Body of pancreas (tissue), 4 donors: ENCODE data around the gene TBK1. TPM values are rescaled to one million over a fixed set of nuclear protein-coding genes. Genes with fewer than 3 reads are reported as not detected.

Experiments used
- ATAC-seq: fragments of 150-250 bp; one replicate; pipeline ENCODE4 v1.9.1; 2016
- DNase-seq, 4 donors: peaks; one replicate each; pipeline ENCODE4 v3.0.0-alpha.2; 2019
- H3K27ac ChIP-seq, 4 donors: fragments of 200-600 bp; sonication (generic); 1 replicate in 3 of 4; 2 replicates in 1 of 4; pipeline versions ENCODE4 v1.5.1 to v1.6.1; 2016 to 2019; ENCODE audit warnings: mild to moderate bottlenecking in 1 of 4, mixed read lengths in 1 of 4, moderate library complexity in 1 of 4
- H3K27me3 ChIP-seq, 2 donors: fragments of 200-600 bp; sonication (generic); one replicate each; pipeline ENCODE4 v1.6.0; 2016; ENCODE audit warnings: mild to moderate bottlenecking in 1 of 2
- H3K36me3 ChIP-seq, 2 donors: fragments of 200-600 bp; sonication (generic); replicated peaks in 1 of 2; 2 replicates each; pipeline ENCODE4 v1.5.1; 2016; ENCODE audit warnings: low read depth in 2 of 2; ENCODE audit not compliant: insufficient read depth in 1 of 2
- H3K4me1 ChIP-seq: fragments of 200-600 bp; sonication (generic); one replicate; pipeline ENCODE4 v1.6.0; 2016
- H3K4me3 ChIP-seq, 2 donors: fragments of 200-600 bp; sonication (generic); 1 replicate in 1 of 2; 2 replicates in 1 of 2; pipeline ENCODE4 v1.5.1; 2016 to 2019
- H3K9me3 ChIP-seq, 3 donors: fragments of 200-600 bp; sonication (generic); 1 replicate in 2 of 3; 2 replicates in 1 of 3; pipeline ENCODE4 v1.5.1; 2016
- CTCF ChIP-seq, 7 experiments: fragments of 450-650 bp in 4 of 7; fragments of 200-600 bp in 3 of 7; sonication (generic) in 3 of 7; IDR thresholded peaks; one replicate each; pipeline ENCODE4 v1.5.1; 2016 to 2019; ENCODE audit warnings: antibody characterized with exemption in 7 of 7
- POLR2A ChIP-seq, 3 donors: fragments of 450-650 bp; IDR thresholded peaks; one replicate each; pipeline ENCODE4 v1.6.1; 2016; ENCODE audit warnings: antibody characterized with exemption in 3 of 3, mild to moderate bottlenecking in 2 of 3
- WGBS, 2 donors: methylation state at CpG; one replicate each; pipeline ENCODE4 v1.1.5; 2017; 5-methylcytosine and 5-hydroxymethylcytosine counted together
- intact Hi-C: fragments of 100-400 bp; cut with DNase I; formaldehyde crosslinking; loops from one replicate; pipeline ENCODE4 v1.15.1; 2023
- total RNA-seq, 2 donors: library from RNA; depleted of rRNA; stranded (reverse); fragments of >200 nt; gene quantifications; one replicate each; pipeline ENCODE4 v1.1.0, GENCODE V29; 2016

The TBK1 gene
- total RNA-seq, 2 donors from 2014 or later, result 11.2 to 14.8 TPM

- WGBS, 2 donors, result 51 to 71% methylated on average over 3 of the region's 3 CpGs
- peaks cover 9 to 42% of the 10 kb centered on the region in 2 donors for H3K36me3 ChIP-seq
- no peaks in the 10 kb centered on the region for H3K9me3 ChIP-seq
- no peak overlapping the region for H3K27ac ChIP-seq
- DNase-seq (no peak), ATAC-seq (no peak)
- H3K4me3 ChIP-seq, result no peak overlapping the region
- H3K27me3 ChIP-seq, result no peaks in the 10 kb centered on the region
- TF ChIP-seq CTCF (IDR thresholded peaks at IDR 0.05) (no peak), POLR2A (IDR thresholded peaks at IDR 0.05) (no peak)
- intact Hi-C loops, result no loop called here
- H3K4me1 ChIP-seq, result no peaks in the 10 kb centered on the region
Observed at GRCh38 chr12:64419696-64420095, 32.2 kb upstream of the TBK1 start.

- Histone ChIP-seq H3K36me3 (peaks cover 12 to 33% of the 10 kb centered on the region in 2 donors), H3K27ac (no peak overlapping the region), H3K27me3 (no peaks in the 10 kb centered on the region), H3K4me3 (no peak overlapping the region), H3K4me1 (peaks cover 9% of the 10 kb centered on the region), H3K9me3 (no peaks in the 10 kb centered on the region)
- 5 to 7% methylated on average over 1 of the region's 1 CpG for WGBS, 2 donors
- no peak for DNase-seq
- TF ChIP-seq CTCF (IDR thresholded peaks at IDR 0.05) (no peak), POLR2A (IDR thresholded peaks at IDR 0.05) (no peak)
- no peak for ATAC-seq
- intact Hi-C loops, result no loop called here
Observed at GRCh38 chr12:64427988-64428387, 23.9 kb upstream of the TBK1 start.

DNA sequence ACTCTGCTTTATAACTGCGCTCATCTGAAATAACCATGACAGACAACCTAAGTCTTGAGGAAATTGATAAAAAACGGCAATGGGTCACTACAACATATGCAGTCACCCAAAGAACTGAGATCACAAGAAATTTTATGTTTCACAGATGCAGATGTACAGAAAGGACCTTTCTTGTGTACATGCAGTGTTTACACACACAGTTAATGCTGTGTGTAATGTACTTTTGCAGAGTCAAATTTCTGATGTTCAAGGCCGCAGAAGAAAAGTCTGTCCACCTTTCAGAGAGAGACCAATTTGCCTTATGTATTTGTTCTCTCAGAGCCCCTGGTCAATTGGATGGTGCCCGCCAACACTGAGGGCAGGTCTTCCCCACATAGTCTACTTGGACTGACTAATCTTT is 23.0 kb upstream of the TBK1 start:
- peaks cover 9% of the 10 kb centered on the region for H3K4me1 ChIP-seq
- H3K27me3 ChIP-seq, result no peaks in the 10 kb centered on the region
- no peak for DNase-seq
- H3K36me3 ChIP-seq, result peaks cover 5 to 36% of the 10 kb centered on the region in 2 donors
- H3K27ac ChIP-seq, result no peak overlapping the region
- no peak for TF ChIP-seq CTCF (IDR thresholded peaks at IDR 0.05)
- no peaks in the 10 kb centered on the region for H3K9me3 ChIP-seq
- no peak overlapping the region for H3K4me3 ChIP-seq
- ATAC-seq, result no peak
- 79 to 82% methylated on average over 4 of the region's 4 CpGs for WGBS, 2 donors
- intact Hi-C loops, result no loop called here

DNA sequence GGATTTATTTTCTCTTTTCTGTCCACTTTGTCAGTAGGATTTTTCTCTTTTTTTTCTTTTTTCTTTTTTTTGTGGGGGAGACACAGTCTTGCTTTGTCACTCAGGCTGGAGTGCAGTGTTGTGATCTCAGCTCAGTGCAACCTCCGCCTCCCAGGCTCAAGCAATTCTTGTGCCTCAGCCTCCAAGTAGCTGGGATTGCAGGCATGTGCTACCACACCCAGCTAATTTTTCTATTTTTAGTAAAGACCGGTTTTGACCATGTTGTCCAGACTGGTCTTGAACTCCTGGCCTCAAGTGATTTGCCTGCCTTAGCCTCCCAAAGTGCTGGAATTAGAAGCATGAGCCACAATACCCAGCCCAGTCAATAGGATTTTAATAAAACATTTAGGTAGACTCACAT is 21.0 kb upstream of the TBK1 start:
- TF ChIP-seq CTCF (IDR thresholded peaks at IDR 0.05), result no peak
- no peak for TF ChIP-seq POLR2A (IDR thresholded peaks at IDR 0.05)
- intact Hi-C loops, result no loop called here
- DNase-seq (no peak), ATAC-seq (no peak)
- Histone ChIP-seq H3K27me3 (no peaks in the 10 kb centered on the region), H3K9me3 (no peaks in the 10 kb centered on the region), H3K36me3 (peaks cover 0 to 23% of the 10 kb centered on the region in 2 donors), H3K4me3 (no peak overlapping the region), H3K4me1 (peaks cover 9% of the 10 kb centered on the region), H3K27ac (no peak overlapping the region)
- 68 to 75% methylated on average over 2 of the region's 2 CpGs for WGBS, 2 donors

DNA sequence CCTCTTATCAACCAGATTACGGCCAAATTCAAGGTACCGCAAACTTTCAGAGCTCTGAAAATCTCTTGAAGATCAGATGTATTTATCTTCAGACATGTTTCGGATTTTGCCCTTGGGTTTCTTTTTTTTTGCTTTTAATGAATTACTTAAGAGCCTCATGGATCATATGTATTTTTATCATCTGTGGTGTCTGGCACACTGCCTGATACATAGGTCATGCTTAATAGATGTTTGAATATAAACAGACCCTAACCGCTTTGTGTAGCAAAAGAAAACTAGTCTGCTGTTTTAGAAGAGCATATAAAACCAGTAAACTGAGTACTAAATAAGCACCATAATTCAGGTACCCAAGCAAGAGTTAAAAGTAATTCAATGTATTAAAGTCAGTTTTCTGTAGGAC is 20.1 kb upstream of the TBK1 start:
- WGBS, 2 donors, result 78 to 79% methylated on average over 4 of the region's 4 CpGs
- H3K27ac ChIP-seq, result no peak overlapping the region
- intact Hi-C loops, result no loop called here
- peaks cover 9% of the 10 kb centered on the region for H3K4me1 ChIP-seq
- DNase-seq (no peak), ATAC-seq (no peak)
- TF ChIP-seq CTCF (IDR thresholded peaks at IDR 0.05) (no peak), POLR2A (IDR thresholded peaks at IDR 0.05) (no peak)
- no peaks in the 10 kb centered on the region for H3K9me3 ChIP-seq
- no peak overlapping the region for H3K4me3 ChIP-seq
- H3K36me3 ChIP-seq, result peaks cover 0 to 22% of the 10 kb centered on the region in 2 donors
- H3K27me3 ChIP-seq, result no peaks in the 10 kb centered on the region
